NCI-H1417 treated with DMSO at 0.1 percent for 48 hours (cell line): ENCODE data around the gene MED1.
"Not testable (repeated sequence)": the region's sequence is repeated elsewhere in the genome, so short reads cannot be mapped to it uniquely, and the experiment has no call there.

Source experiments
- DNase-seq: peaks from one replicate; lab custom pipeline; 2025; lab: John Stamatoyannopoulos, UW

Gene MED1, protein sequence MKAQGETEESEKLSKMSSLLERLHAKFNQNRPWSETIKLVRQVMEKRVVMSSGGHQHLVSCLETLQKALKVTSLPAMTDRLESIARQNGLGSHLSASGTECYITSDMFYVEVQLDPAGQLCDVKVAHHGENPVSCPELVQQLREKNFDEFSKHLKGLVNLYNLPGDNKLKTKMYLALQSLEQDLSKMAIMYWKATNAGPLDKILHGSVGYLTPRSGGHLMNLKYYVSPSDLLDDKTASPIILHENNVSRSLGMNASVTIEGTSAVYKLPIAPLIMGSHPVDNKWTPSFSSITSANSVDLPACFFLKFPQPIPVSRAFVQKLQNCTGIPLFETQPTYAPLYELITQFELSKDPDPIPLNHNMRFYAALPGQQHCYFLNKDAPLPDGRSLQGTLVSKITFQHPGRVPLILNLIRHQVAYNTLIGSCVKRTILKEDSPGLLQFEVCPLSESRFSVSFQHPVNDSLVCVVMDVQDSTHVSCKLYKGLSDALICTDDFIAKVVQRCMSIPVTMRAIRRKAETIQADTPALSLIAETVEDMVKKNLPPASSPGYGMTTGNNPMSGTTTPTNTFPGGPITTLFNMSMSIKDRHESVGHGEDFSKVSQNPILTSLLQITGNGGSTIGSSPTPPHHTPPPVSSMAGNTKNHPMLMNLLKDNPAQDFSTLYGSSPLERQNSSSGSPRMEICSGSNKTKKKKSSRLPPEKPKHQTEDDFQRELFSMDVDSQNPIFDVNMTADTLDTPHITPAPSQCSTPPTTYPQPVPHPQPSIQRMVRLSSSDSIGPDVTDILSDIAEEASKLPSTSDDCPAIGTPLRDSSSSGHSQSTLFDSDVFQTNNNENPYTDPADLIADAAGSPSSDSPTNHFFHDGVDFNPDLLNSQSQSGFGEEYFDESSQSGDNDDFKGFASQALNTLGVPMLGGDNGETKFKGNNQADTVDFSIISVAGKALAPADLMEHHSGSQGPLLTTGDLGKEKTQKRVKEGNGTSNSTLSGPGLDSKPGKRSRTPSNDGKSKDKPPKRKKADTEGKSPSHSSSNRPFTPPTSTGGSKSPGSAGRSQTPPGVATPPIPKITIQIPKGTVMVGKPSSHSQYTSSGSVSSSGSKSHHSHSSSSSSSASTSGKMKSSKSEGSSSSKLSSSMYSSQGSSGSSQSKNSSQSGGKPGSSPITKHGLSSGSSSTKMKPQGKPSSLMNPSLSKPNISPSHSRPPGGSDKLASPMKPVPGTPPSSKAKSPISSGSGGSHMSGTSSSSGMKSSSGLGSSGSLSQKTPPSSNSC (N-terminal part only)

DNA sequence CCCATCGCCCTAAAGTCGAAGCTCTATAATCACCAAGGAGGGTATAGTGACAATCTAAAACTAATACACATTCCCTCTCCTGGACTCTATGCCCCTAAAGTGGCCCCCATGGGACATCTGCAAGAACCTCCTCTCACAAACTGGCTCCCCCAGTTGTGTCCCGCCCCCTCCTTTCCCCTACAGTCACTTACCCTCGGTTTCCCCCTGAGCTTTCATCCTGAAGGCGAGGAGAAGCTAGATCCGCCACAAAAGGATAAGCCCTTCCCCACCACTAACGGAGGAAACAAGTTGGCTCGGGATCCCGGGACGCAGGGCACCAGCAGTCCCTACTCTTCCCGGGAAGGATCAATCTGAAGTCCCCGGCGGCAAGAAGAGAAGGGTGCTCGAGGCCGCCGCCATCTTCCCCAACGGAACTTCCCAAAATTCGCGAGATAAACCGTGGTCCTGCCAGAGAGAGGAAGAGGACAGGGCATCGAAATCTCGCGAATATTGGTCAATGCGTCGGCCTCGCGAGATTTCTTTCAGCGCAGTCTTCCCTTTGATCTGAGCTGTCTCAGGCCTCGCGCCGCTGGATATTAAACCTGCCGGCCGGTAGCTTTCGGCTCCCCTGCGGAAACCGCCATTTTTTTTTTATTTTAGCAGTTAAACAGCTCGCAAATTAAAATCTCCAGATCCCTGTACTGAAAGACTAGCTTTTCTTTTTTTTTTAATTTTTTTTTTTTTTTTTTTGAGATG, at the start of gene MED1:
MED1 (minus strand) TSS at position 417 of the 735 bp plus-strand sequence; CDS start at position 216, 201 bp downstream.
- DNase-seq: peak; percentile 93

DNA sequence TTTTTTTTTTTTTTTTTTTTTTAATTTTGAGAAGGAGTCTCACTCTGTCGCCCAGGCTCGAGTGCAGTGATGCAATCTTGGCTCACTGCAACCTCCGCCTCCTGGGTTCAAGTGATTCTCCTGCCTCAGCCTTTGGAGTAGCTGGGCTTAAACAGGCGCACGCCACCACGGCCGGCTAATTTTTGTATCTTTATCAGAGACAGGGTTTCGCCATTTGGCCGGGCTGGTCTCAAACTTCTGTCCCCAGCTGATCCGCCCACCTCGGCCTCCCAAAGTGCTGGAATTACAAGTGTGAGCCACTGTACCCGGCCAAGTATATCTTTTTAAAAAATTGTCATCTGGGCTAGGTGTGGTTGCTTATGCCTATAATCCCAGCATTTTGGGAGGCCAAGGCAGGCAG, 45.9 kb upstream of the MED1 start:
- not testable (repeated sequence) for DNase-seq

DNA sequence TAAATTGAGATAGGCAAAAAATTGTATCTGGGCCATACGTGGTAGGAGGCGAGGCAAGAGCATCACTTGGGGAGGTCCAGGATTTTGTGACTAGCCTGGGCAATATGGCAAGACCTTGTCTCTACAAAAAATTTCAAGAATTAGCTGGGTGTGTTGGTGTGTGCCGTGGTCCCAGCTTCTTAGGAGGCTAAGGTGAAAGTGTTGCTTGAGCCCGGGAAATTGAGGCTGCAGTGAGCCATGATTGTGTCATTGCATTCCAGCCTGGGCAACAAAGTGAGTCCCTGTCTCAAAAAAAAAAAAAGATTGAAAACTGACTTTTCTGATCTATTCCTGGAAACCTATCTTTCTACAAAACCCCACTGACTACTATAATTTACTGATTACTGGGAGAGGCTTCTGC, 36.9 kb upstream of the MED1 start:
- no peak for DNase-seq

DNA sequence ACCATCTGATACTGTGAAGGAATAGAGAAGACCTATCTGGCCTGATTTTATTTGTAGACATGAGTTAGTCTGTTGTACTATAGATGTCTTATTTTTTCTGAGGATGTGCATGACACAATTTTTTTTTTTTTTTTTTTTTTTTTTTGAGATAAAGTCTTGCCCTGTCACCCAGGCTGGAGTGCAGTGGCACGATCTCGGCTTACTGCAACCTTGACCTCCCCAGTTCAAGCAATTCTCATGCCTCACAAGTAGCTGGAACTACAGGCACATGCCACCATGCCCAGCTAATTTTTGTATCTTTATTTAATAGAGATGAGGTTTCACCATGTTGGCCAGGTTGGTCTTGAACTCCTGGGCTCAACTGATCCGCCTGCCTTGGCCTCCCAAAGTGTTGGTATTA, 36.4 kb upstream of the MED1 start:
- DNase-seq: not testable (repeated sequence)

DNA sequence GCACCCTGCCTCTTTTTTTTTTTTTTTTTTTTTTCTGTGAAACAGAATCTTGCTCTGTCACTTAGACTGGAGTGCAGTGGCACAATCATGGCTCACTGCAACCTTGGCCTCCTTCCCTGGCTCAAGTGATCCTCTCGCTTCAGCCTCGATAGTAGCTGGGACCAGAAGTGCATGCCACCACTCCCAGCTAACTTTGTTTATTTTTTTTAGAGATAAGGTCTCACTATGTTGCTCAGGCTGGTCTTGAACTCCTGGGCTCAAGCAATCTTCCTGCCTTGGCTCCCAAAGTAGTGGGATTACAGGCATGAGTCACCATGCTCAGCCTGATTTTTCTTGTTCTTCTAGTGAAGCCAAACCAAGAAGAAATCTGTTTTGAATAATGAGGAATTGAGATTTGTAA, 35.2 kb upstream of the MED1 start:
- no peak for DNase-seq

DNA sequence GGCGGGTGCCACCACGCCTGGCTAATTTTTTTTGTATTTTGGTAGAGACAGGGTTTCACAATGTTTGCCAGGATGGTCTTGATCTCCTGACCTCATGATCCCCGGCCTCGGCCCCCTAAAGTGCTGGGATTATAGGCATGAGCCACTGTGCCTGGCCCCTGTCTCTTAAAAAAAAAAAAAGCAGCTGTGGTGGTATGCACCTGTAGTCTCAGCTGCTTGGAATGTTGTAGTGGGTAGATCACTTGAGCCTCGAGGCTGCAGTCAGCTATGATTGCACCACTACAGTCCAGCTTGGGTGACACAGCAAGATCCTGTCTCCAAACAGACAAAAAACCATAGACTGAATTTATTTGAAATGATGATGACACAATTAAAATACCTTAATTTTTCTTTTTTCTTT, 34.5 kb upstream of the MED1 start:
- no peak for DNase-seq

DNA sequence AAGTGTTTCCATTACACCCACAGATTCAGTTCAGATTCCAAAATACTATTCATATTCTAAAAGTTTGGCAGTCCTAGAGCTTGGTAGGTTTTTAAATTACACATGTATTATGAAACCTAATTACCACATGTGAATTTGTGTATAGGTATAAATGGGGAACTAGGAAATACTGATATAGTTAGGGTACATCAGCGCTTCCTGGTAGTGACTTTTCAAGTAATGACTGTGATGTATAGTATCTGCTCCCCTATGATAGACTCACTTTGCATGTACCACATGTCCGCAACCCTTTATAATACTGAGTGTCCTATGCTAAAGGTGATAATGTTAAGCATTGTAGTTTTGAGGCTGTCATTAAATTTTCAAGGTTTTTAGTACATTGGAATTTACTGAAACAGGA, 33.1 kb upstream of the MED1 start:
- no peak for DNase-seq

DNA sequence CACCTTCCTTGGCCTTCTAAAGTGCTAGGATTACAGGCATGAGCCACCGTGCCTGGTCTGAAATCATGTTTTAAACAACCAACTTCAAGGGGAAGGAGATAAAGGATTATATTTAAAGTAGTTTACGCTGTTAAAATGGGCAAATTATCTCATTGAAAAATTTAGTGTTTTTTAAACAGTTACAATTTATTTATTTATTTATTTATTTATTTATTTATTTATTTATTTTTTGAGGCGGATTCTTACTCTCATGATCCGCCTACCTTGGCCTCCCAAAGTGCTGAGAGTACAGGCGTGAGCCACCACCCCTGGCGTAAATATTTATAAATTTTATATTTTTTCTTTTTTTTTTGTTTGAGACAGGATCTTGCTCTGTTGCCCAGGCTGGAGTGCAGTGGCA, 32.4 kb upstream of the MED1 start:
- DNase-seq: no peak

DNA sequence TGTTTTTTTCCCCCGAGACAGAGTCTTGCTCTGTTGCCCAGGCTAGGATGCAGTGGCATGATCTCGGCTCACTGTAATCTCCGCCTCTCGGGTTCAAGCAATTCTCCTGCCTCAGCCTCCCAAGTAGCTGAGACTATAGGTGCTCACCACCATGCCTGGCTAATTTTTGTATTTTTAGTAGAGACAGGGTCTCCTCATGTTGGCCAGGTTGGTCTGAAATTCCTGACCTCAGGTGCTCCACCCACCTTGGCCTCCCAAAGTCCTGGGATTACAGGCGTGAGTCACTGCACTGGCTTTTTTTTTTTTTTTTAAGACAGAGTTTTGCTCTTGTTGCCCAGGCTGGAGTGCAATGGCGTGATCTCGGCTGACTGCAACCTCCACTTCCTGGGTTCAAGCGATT, 28.6 kb upstream of the MED1 start:
- DNase-seq: not testable (repeated sequence)

DNA sequence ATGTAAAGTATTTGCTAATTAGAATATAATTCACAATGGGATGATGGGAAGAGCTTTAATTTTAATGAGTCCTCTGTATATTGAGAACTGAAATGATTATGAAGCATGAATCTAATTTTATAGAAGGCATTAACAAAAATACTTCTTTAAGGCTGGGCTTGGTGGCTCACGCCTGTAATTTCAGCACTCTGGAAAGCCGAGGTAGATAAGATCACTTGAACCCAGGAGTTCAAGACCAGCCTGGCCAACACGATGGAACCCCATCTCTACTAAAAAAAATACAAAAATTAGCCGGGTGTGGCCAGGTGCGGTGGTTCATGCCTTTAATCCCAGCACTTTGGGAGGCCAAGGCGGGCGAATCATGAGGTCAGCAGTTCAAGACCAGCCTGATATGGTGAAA, 22.2 kb upstream of the MED1 start:
- no peak for DNase-seq

DNA sequence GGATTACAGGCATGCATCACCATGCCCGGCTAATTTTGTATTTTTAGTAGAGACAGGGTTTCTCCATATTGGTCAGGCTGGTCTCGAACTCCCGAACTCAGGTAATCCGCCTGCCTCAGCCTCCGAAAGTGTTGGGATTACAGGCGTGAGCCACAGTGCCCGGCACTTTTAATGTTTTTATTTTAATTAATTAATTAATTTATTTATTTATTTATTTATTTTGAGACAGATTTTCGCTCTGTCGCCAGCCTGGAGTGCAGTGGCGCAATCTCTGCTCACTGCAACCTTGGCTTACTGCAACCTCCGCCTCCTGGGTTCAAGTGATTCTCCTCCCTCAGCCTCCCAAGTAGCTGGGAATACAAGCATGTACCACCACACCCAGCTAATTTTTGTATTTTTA, 17.5 kb upstream of the MED1 start:
- not testable (repeated sequence) for DNase-seq

DNA sequence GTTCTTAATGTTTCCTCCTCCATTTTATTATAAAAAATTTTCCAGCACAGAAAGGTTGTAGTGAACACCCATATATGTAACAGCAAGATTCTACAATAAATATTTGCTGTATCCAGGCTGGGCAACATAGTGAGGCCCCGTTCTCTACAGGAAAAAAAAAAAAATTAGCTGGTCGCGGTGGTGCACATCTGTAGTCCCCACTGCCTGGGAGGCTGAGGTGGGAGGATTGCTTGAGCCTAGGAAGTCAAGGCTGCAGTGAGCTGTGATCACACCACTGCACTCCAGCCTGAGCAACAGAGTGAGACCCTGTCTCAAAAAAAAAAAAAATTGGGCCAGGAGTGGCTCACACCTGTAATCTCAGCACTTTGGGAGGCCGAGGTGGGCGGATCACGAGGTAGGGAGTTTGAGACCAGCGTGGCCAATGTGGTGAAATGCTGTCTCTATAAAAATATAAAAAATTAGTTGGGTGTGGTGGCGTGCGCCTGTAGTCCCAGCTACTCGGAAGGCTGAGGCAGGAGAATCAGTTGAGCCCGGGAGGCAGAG, 13.6 kb upstream of the MED1 start:
- DNase-seq: not testable (repeated sequence)

DNA sequence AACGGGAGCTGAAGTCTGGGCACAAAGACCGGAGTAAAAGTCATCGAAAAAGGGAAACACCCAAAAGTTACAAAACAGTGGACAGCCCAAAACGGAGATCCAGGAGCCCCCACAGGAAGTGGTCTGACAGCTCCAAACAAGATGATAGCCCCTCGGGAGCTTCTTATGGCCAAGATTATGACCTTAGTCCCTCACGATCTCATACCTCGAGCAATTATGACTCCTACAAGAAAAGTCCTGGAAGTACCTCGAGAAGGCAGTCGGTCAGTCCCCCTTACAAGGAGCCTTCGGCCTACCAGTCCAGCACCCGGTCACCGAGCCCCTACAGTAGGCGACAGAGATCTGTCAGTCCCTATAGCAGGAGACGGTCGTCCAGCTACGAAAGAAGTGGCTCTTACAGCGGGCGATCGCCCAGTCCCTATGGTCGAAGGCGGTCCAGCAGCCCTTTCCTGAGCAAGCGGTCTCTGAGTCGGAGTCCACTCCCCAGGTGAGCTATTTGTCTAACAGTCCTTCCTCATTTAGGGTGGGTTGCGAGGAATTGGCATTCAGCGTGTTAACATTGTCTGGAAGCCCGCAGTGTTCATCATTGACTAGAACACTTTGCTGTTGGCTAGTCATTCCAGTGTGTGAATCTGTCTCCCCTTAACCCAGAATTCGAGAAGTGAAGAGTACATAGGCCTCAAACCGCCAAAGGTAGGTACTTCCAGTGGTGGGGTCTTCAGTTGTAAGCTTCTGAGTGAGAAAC, 11.7 kb upstream of the MED1 start:
- DNase-seq: no peak

DNA sequence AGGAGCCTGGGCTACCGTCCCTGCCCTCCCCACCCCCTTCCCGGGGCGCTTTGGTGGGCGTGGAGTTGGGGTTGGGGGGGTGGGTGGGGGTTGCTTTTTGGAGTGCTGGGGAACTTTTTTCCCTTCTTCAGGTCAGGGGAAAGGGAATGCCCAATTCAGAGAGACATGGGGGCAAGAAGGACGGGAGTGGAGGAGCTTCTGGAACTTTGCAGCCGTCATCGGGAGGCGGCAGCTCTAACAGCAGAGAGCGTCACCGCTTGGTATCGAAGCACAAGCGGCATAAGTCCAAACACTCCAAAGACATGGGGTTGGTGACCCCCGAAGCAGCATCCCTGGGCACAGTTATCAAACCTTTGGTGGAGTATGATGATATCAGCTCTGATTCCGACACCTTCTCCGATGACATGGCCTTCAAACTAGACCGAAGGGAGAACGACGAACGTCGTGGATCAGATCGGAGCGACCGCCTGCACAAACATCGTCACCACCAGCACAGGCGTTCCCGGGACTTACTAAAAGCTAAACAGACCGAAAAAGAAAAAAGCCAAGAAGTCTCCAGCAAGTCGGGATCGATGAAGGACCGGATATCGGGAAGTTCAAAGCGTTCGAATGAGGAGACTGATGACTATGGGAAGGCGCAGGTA, 11.0 kb upstream of the MED1 start:
- no peak for DNase-seq

DNA sequence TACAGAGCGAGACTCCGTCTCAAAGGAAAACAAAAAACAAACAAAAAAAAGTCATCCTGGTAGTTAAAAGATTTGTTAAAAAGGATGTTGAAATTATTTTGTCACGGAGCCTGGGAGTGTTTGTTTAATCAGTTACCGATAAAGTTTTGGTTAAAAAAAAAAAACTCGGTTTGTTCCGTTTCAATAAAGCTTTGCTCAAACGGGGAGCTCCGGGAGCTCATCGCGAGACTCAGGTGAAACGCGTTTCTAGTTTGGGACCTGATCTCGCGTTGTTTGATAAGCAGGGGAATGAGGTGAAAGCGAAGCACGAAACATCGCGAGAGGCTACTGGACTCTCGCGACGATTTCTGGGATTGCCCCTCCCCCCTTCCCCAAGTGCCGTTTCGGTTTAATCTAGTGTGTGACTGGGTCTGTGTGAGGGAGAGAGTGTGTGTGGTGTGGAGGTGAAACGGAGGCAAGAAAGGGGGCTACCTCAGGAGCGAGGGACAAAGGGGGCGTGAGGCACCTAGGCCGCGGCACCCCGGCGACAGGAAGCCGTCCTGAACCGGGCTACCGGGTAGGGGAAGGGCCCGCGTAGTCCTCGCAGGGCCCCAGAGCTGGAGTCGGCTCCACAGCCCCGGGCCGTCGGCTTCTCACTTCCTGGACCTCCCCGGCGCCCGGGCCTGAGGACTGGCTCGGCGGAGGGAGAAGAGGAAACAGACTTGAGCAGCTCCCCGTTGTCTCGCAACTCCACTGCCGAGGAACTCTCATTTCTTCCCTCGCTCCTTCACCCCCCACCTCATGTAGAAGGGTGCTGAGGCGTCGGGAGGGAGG, 10.3 kb upstream of the MED1 start, which contains the start of gene CDK12:
CDK12 (plus strand) TSS at position 374 of the 813 bp plus-strand sequence. CDS start 586 bp downstream, outside the sequence.
- DNase-seq: peak; percentile 89

DNA sequence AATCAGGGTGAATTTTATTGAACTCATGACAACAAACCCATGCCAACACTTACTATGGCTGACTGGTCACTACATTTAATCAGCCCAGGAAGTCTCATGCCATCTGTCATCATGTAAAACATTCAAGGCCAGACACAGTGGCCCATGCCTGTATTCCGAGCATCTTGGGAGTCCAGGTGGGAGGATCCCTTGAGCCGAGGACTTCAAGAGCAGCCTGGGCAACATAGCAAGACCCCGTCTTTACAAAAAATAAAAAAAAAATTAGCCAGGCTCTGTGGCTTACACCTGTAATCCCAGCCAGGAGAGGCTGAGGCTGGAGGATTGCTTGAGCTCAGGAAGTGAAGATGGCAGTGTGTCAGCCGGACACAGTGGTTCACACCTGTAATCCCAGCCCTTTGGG, 4.9 kb upstream of the MED1 start:
- DNase-seq: no peak

DNA sequence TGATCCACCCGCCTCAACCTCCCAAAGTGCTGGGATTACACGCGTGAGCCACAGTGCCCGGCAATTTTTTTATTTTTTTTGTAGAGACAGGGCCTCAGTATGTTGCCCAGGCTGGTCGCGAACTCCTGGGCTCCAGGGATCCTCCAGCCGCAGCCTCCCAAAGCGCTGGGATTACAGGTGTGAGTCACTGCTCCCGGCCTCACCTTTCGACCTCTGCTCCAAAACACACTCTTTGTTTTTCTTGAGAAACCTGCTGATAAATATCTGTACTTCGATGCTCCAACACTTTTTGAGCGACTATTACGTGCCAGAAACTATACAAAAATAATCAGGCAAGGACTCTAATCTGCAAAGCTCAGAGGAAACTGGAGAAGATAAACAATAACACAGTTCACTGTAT, 1.0 kb downstream of the MED1 start:
- no peak for DNase-seq

DNA sequence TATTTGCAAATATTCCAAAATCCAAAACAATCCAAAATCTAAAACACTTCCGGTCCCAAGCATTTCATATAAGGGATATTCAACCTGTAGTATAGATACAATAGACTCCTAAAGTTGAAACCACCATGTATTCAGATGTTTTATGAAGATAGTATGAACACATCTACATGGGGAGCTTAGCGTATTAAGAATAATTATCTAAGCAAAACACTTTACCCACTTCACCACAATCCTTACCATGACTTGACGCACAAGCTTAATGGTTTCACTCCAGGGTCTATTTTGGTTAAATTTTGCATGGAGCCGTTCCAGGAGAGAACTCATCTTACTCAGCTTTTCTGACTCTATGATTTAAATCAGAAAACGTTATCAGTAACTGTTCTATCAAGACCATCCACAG, 3.5 kb downstream of the MED1 start:
- DNase-seq: no peak

DNA sequence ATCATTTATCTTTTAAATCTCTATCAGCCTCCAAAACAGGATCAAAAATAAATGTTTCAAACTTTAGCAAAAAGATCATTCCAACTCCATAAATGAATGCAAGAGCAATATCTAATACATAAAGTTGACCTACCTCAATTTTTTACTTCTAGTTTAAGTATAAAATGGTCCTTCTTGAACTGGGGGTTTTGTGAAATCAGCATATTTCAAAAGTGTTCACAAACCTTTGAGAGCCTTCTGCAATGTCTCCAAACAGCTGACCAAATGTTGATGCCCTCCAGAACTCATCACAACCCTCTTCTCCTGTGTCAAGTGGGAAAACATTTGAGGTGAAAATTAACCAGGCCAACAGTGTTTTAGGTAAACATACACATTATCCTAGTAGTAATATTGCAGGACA, 7.7 kb downstream of the MED1 start:
- no peak for DNase-seq
